ENCODE data around the gene RNF214. TPM values are rescaled to one million over a fixed set of nuclear protein-coding genes. Genes with fewer than 3 reads are reported as not detected.
"Not testable (repeated sequence)": the region's sequence is repeated elsewhere in the genome, so short reads cannot be mapped to it uniquely, and the experiment has no call there.

Gene RNF214
- total RNA-seq = 10 to 100 TPM; 18.5 to 20.5 TPM

- peak within 1 kb of the TSS; percentile 92 for H3K4me3 Mint-ChIP-seq
- H3K4me1 Mint-ChIP-seq = peaks cover 43% of the 10 kb centered on the region
- H3K27ac Mint-ChIP-seq = peak within 1 kb of the TSS; percentile 99
- H3K9me3 Mint-ChIP-seq (ENCODE audit: low read depth) = no peaks in the 10 kb centered on the region
- DNase-seq (peak; percentile 82), ATAC-seq (peak; percentile 76)
- no peaks in the 10 kb centered on the region for H3K27me3 Mint-ChIP-seq
- CTCF ChIA-PET = interaction anchor here (0.7 to 7.6 kb wide), 12 partner anchors 11 to 585 kb away, joined by 3 to 108 read pairs (median 4); partner anchors contain the start of genes CEP164, PAFAH1B2 and SIDT2
- peaks cover 16% of the 10 kb centered on the region for H3K36me3 Mint-ChIP-seq
These were observed at the start of gene RNF214 for GRCh38 chr11:117232092-117232878. TSS of gene RNF214 (plus strand) at chr11:117232671. CDS start at chr11:117234273, 1,602 bp downstream.

DNA sequence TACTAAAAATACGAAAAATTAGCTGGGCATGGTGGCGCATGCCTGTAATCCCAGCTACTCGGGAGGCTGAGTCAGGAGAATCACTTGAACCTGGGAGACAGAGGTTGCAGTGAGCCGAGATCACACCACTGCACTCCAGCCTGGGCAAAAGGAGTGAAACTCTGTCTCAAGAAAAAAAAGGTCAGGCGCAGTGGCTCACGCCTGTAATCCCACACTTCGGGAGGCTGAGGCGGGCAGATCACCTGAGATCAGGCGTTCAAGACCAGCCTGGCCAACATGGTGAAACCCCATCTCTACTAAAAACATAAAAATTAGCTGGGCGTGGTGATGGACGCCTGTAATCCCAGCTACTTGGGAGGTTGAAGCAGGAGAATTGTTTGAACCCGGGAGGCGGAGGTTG lies 49.3 kb upstream of the RNF214 start:
- H3K4me1 Mint-ChIP-seq = peaks cover 24% of the 10 kb centered on the region
- H3K27me3 Mint-ChIP-seq; H3K4me3 Mint-ChIP-seq; ATAC-seq; H3K27ac Mint-ChIP-seq; H3K9me3 Mint-ChIP-seq (ENCODE audit: low read depth); H3K36me3 Mint-ChIP-seq: not testable (repeated sequence)
- CTCF ChIA-PET = interaction anchor here (1.9 kb wide), 1 partner anchor 8 kb away, joined by 5 read pairs; no protein-coding TSS in a partner anchor
- DNase-seq = peak; percentile 12

DNA sequence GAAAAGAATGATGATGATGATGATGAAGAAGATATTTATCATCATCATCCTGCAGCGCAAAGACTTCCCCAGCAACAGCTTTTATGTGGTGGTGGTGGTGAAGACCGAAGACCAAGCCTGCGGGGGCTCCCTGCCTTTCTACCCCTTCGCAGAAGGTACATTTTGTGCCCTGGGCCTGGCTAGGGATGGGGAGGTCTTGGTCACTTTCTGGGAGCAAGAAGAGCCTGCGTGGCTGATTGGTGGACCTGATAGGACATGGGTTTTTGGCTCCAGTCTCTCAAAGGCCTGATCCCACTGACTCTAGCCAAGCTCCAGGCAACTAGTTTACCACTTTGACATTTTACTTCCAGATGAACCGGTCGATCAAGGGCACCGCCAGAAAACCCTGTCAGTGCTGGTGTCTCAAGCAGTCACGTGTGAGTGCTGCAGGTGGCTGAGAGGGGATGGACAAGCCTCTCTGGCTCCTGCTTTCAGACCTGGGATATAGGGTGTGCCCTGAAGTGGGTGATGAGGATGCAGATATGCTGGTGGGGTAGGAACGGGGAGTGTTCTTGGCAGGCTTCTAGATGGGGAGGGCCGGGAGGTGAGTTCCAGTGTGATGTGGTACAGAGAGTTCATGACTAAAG lies 48.6 kb upstream of the RNF214 start:
- Mint-ChIP-seq H3K4me3 (no peak overlapping the region), H3K36me3 (no peaks in the 10 kb centered on the region), H3K9me3 (ENCODE audit: low read depth) (no peaks in the 10 kb centered on the region), H3K27ac (no peak overlapping the region), H3K27me3 (no peaks in the 10 kb centered on the region), H3K4me1 (peaks cover 21% of the 10 kb centered on the region)
- CTCF ChIA-PET = interaction anchor here (0.8 kb wide), 1 partner anchor 39 kb away, joined by 3 read pairs; no protein-coding TSS in a partner anchor
- peak; percentile 36 for DNase-seq
- ATAC-seq = no peak

GRCh38 chr11:117185736-117186430 lies 46.6 kb upstream of the RNF214 start:
- Mint-ChIP-seq H3K27ac (no peak overlapping the region), H3K4me3 (no peak overlapping the region), H3K27me3 (no peaks in the 10 kb centered on the region), H3K9me3 (ENCODE audit: low read depth) (no peaks in the 10 kb centered on the region), H3K36me3 (no peaks in the 10 kb centered on the region), H3K4me1 (peaks cover 4% of the 10 kb centered on the region)
- DNase-seq (no peak), ATAC-seq (no peak)
- CTCF ChIA-PET = interaction anchor here (0.7 kb wide), 1 partner anchor 80 kb away, joined by 3 read pairs; no protein-coding TSS in a partner anchor

DNA sequence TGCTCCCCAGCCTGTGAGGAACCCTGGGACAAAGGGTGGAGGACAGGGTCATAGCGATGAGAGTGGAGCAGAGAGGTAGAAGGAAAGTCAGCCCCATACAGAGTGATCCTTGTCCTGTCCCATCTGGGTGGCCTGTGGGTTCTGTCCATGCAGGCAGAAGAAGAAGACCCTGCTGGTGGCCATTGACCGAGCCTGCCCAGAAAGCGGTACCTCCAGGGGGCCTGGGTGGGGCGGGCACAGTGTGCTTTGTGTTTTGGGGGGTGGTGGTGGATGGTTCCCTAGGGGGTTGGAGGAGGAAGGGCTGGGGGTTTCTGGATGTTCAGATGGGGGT lies 46.1 kb upstream of the RNF214 start:
- no peaks in the 10 kb centered on the region for H3K36me3 Mint-ChIP-seq
- no peaks in the 10 kb centered on the region for H3K9me3 Mint-ChIP-seq (ENCODE audit: low read depth)
- DNase-seq (no peak), ATAC-seq (no peak)
- no peak overlapping the region for H3K4me3 Mint-ChIP-seq
- no peaks in the 10 kb centered on the region for H3K27me3 Mint-ChIP-seq
- no peak overlapping the region for H3K27ac Mint-ChIP-seq
- H3K4me1 Mint-ChIP-seq = no peaks in the 10 kb centered on the region
- CTCF ChIA-PET = no interaction called here

DNA sequence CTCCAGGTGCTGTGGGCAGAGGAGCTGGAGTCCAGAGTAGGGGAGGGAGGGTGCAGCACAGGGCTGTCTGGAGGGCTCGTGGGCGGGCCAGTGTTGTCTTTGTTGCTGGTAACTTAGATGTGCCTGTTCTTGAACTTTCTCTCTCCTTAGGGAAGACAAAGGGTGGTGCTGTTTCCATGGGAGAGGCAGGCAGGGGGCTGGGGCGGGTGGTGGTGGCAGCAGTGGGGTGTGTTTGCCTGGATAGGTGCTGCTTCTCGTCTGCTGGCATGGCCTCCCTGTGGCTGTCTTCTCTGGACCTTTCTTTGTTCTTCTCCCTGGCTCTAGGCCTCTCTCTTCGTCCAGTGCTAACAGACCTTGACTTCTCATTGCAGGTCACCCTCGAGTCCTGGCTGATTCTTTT lies 45.5 kb upstream of the RNF214 start:
- H3K27ac Mint-ChIP-seq = no peak overlapping the region
- no peaks in the 10 kb centered on the region for H3K36me3 Mint-ChIP-seq
- ATAC-seq (no peak), DNase-seq (no peak)
- CTCF ChIA-PET = no interaction called here
- no peak overlapping the region for H3K4me3 Mint-ChIP-seq
- H3K9me3 Mint-ChIP-seq (ENCODE audit: low read depth) = no peaks in the 10 kb centered on the region
- no peaks in the 10 kb centered on the region for H3K27me3 Mint-ChIP-seq
- no peaks in the 10 kb centered on the region for H3K4me1 Mint-ChIP-seq

DNA sequence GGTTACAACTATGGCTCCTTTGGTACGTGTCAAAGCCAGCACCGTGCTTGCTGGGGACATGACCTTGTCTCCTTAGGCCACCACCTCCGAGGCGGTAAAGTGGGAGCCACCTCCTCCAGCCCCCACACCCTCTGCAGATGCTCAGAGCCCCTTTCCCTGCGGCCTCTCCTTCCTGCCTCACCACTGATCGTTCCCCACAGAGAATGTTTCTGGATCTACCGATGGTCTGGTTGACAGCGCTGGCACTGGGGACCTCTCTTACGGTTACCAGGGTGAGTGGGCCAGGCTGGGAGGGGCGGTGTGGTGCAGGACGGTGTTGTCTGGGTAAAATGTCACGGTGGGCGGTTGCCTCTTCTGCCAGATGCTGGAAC lies 45.1 kb upstream of the RNF214 start:
- CTCF ChIA-PET = interaction anchor here (0.9 kb wide), 1 partner anchor 40 kb away, joined by 3 read pairs; no protein-coding TSS in a partner anchor
- Mint-ChIP-seq H3K36me3 (no peaks in the 10 kb centered on the region), H3K4me3 (no peak overlapping the region), H3K9me3 (ENCODE audit: low read depth) (no peaks in the 10 kb centered on the region), H3K27ac (no peak overlapping the region), H3K4me1 (no peaks in the 10 kb centered on the region), H3K27me3 (no peaks in the 10 kb centered on the region)
- no peak for ATAC-seq
- no peak for DNase-seq

- CTCF ChIA-PET = interaction anchor here (0.9 kb wide), 1 partner anchor 39 kb away, joined by 3 read pairs; no protein-coding TSS in a partner anchor
- no peak overlapping the region for H3K4me3 Mint-ChIP-seq
- H3K27me3 Mint-ChIP-seq = no peaks in the 10 kb centered on the region
- H3K4me1 Mint-ChIP-seq = no peaks in the 10 kb centered on the region
- DNase-seq (no peak), ATAC-seq (no peak)
- H3K27ac Mint-ChIP-seq = no peak overlapping the region
- H3K36me3 Mint-ChIP-seq = no peaks in the 10 kb centered on the region
- no peaks in the 10 kb centered on the region for H3K9me3 Mint-ChIP-seq (ENCODE audit: low read depth)
These were observed 44.5 kb upstream of the RNF214 start for GRCh38 chr11:117187799-117188481.

GRCh38 chr11:117188620-117189081 lies 43.8 kb upstream of the RNF214 start:
- CTCF ChIA-PET = interaction anchor here (0.9 kb wide), 1 partner anchor 38 kb away, joined by 3 read pairs; no protein-coding TSS in a partner anchor
- no peak overlapping the region for H3K4me3 Mint-ChIP-seq
- H3K27ac Mint-ChIP-seq = no peak overlapping the region
- no peaks in the 10 kb centered on the region for H3K27me3 Mint-ChIP-seq
- DNase-seq (no peak), ATAC-seq (no peak)
- H3K36me3 Mint-ChIP-seq = no peaks in the 10 kb centered on the region
- H3K9me3 Mint-ChIP-seq (ENCODE audit: low read depth) = no peaks in the 10 kb centered on the region
- H3K4me1 Mint-ChIP-seq = no peaks in the 10 kb centered on the region

- CTCF ChIA-PET = interaction anchor here (1.6 kb wide), 1 partner anchor 353 kb away, joined by 3 read pairs; no protein-coding TSS in a partner anchor
- H3K9me3 Mint-ChIP-seq (ENCODE audit: low read depth) = no peaks in the 10 kb centered on the region
- H3K27ac Mint-ChIP-seq = no peak overlapping the region
- ATAC-seq (no peak), DNase-seq (no peak)
- no peak overlapping the region for H3K4me3 Mint-ChIP-seq
- no peaks in the 10 kb centered on the region for H3K4me1 Mint-ChIP-seq
- H3K36me3 Mint-ChIP-seq = no peaks in the 10 kb centered on the region
- H3K27me3 Mint-ChIP-seq = no peaks in the 10 kb centered on the region
These were observed 43.1 kb upstream of the RNF214 start for GRCh38 chr11:117189191-117189940.

DNA sequence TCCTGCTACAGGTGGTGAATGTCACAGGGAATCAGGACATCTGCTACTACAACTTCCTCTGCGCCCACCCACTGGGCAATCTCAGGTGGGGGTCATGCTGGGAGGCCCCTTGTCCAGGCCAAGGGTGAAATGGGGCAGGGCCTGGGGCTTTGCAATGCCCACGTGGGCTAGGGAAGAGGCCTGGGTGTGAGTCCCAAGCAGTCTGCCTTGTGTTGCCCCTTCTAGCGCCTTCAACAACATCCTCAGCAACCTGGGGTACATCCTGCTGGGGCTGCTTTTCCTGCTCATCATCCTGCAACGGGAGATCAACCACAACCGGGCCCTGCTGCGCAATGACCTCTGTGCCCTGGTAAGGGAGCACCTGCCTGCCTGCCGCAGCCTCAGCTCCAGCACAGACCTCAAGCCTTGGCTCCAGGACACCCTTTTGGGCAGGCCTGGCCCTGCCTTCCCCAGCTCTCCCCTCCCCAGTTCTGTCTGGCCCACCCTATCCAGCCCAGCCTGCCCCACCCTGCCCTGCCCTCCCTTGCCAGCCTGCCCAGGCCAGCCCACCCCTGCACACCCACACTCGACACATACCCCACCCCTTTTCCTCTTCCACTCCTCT lies 42.4 kb upstream of the RNF214 start:
- Mint-ChIP-seq H3K4me1 (no peaks in the 10 kb centered on the region), H3K9me3 (ENCODE audit: low read depth) (no peaks in the 10 kb centered on the region), H3K36me3 (no peaks in the 10 kb centered on the region), H3K27me3 (no peaks in the 10 kb centered on the region), H3K4me3 (no peak overlapping the region), H3K27ac (no peak overlapping the region)
- ATAC-seq (no peak), DNase-seq (no peak)
- CTCF ChIA-PET = interaction anchor here (1.6 kb wide), 1 partner anchor 354 kb away, joined by 3 read pairs; no protein-coding TSS in a partner anchor

Measured in activated CD8-positive, alpha-beta memory T cell treated with anti-CD3 and anti-CD28 coated beads, Interleukin-2, amount 10 ng/mL, durations not matched to agents 7 days and 5 days (primary cell).